ENCODE data around the gene TRUB1. TPM values are rescaled to one million over a fixed set of nuclear protein-coding genes. Genes with fewer than 3 reads are reported as not detected.

The TRUB1 gene
- total RNA-seq, 6 experiments from 2014 or later, result 6.7 to 12.5 (median 8.7) TPM

DNA sequence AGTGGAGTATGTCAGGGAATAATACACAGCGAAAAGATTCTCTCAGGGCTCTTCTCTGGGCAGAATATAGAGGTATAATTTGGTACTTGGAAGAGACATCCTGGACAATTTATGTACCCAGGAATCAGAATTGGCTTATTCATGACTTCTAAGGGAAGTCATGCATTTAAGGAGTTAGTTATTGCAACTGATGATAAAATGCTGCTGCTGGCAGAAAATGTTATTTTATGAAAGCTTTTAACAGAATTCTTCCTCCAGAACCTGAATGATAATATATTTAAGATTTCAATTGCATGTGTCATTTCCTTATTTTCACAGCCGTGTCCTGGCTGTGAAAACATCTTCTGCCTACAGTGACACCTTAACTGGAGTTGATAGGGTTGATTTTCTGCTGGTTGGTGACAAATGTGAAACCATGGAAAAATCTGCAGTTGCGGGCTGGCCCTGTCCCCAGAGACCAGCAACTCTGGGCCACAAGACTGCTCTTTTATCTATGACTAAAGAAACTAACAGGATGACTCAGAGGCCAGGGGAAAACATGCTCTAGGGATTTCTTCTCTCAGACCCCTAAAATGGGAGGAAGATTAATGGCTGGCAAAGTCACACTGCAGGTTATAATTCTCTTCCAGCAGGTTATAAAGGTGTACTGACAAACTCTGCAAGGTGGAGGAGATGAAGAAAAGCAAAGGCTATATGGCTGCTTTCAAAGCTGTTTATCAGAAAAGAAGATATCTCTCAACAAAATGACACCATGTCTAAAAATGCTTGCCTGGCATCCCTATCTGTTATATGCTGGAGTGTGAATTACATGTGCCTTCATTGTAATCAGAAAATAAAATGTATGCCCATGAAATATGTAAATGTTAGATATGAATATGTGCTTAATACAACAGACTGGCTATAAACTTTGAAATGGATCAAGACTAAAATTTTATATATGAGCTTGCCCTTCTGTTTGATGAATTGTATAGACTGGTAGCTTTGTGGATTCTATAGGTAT is 12.1 kb upstream of the TRUB1 start:
- ATAC-seq (peak in 3 of 4 donors; percentile 47 to 77 (median 74)), DNase-seq (no peak)
- Histone ChIP-seq H3K27ac (peak overlapping the region in 1 of 3 donors; percentile 35), H3K9me3 (no peaks in the 10 kb centered on the region), H3K4me1 (no peaks in the 10 kb centered on the region), H3K27me3 (no peaks in the 10 kb centered on the region), H3K4me3 (no peak overlapping the region), H3K36me3 (no peaks in the 10 kb centered on the region)
- TF ChIP-seq, protein P1, sequence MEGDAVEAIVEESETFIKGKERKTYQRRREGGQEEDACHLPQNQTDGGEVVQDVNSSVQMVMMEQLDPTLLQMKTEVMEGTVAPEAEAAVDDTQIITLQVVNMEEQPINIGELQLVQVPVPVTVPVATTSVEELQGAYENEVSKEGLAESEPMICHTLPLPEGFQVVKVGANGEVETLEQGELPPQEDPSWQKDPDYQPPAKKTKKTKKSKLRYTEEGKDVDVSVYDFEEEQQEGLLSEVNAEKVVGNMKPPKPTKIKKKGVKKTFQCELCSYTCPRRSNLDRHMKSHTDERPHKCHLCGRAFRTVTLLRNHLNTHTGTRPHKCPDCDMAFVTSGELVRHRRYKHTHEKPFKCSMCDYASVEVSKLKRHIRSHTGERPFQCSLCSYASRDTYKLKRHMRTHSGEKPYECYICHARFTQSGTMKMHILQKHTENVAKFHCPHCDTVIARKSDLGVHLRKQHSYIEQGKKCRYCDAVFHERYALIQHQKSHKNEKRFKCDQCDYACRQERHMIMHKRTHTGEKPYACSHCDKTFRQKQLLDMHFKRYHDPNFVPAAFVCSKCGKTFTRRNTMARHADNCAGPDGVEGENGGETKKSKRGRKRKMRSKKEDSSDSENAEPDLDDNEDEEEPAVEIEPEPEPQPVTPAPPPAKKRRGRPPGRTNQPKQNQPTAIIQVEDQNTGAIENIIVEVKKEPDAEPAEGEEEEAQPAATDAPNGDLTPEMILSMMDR (IDR thresholded peaks at IDR 0.05), result no peak
- no peak for TF ChIP-seq POLR2A (IDR thresholded peaks at IDR 0.05)
- intact Hi-C loops (cut with DNase I), result no loop called here
- WGBS (ENCODE audit: insufficient coverage, low coverage, low lambda C conversion rate, missing lambda C conversion rate), result 45% methylated on average over 3 of the region's 3 CpGs

GRCh38 chr10:114928818-114929217 is 9.2 kb upstream of the TRUB1 start:
- no peak overlapping the region for H3K27ac ChIP-seq
- intact Hi-C loops (cut with DNase I), result no loop called here
- H3K4me3 ChIP-seq, result no peak overlapping the region
- H3K36me3 ChIP-seq, result no peaks in the 10 kb centered on the region
- TF ChIP-seq, protein P1 (IDR thresholded peaks at IDR 0.05), result no peak
- TF ChIP-seq POLR2A (IDR thresholded peaks at IDR 0.05), result no peak
- no peaks in the 10 kb centered on the region for H3K9me3 ChIP-seq
- DNase-seq, result no peak
- H3K4me1 ChIP-seq, result no peaks in the 10 kb centered on the region
- WGBS (ENCODE audit: insufficient coverage, low coverage, low lambda C conversion rate, missing lambda C conversion rate), result 68% methylated on average over 2 of the region's 2 CpGs
- no peak for ATAC-seq
- H3K27me3 ChIP-seq, result no peaks in the 10 kb centered on the region

DNA sequence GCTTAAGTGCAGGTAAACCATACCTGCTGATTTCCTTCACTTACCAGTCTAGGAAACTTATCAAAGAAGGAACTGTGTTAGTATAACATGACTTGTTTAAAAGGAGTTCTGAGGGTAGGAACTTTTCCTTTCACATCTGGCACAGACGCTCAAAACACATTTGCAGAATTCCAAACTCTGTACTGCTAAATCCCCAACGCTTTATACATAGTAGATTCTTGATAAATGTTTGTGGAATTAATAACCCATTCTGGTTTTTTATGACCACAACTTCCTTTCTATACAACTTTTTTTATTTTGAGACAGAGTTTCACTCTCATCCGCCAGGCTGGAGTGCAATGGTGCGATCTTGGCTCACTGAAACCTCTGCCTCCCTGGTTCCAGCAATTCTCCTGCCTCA is 7.7 kb upstream of the TRUB1 start:
- TF ChIP-seq, protein P1 (IDR thresholded peaks at IDR 0.05), result no peak
- TF ChIP-seq POLR2A (IDR thresholded peaks at IDR 0.05), result no peak
- Histone ChIP-seq H3K4me1 (no peaks in the 10 kb centered on the region), H3K36me3 (no peaks in the 10 kb centered on the region), H3K4me3 (no peak overlapping the region), H3K27me3 (no peaks in the 10 kb centered on the region), H3K9me3 (no peaks in the 10 kb centered on the region), H3K27ac (no peak overlapping the region)
- WGBS (ENCODE audit: insufficient coverage, low coverage, low lambda C conversion rate, missing lambda C conversion rate), result 74% methylated on average over 4 of the region's 4 CpGs
- intact Hi-C loops (cut with DNase I), result no loop called here
- ATAC-seq (no peak), DNase-seq (no peak)

- DNase-seq, result no peak
- peak in 1 of 4 donors; percentile 50 for ATAC-seq
- no peaks in the 10 kb centered on the region for H3K36me3 ChIP-seq
- intact Hi-C loops (cut with DNase I), result no loop called here
- no CpG with 5 or more reads among the region's 2 CpGs for WGBS (ENCODE audit: insufficient coverage, low coverage, low lambda C conversion rate, missing lambda C conversion rate)
- H3K4me3 ChIP-seq, result no peak overlapping the region
- no peaks in the 10 kb centered on the region for H3K27me3 ChIP-seq
- no peak overlapping the region for H3K27ac ChIP-seq
- no peaks in the 10 kb centered on the region for H3K4me1 ChIP-seq
- TF ChIP-seq POLR2A (IDR thresholded peaks at IDR 0.05), result no peak
- TF ChIP-seq, protein P1 (IDR thresholded peaks at IDR 0.05), result no peak
- H3K9me3 ChIP-seq, result no peaks in the 10 kb centered on the region
Measured at GRCh38 chr10:114931072-114931679, 6.8 kb upstream of the TRUB1 start.
